ENCODE results near the gene REG4. TPM values are rescaled to one million over a fixed set of nuclear protein-coding genes. Genes with fewer than 3 reads are reported as not detected.
"Not testable (repeated sequence)": the region's sequence is repeated elsewhere in the genome, so short reads cannot be mapped to it uniquely, and the experiment has no call there.

Gene REG4
- total and polyA plus RNA-seq, 2 donors = 0.76 to 1.2 TPM

DNA sequence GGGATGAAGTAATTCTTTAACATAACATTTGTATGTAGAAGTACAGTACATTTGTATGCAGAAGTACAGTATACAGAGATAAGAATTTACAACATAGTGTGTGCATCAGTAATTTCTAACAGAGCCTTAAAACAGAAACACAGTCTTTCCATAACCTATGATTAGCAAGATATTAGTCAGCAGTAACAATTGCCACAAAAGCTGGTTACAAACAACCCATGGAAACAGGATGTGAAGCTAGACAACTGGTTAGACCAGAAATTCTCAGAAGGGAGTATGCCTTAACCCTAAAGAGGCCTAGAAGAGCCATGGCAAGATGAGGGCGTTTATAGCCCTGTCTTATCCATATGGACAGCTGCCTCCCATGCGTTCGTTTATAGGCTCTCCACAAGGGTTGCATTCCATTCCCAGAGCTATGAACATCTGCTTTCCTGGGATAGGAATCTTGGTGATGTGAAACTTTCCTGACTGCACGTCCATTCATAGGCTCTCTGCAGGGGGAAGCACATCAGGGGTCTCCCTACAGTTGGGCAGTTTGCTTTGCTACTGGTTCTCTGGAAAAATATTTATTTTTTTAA is 24.7 kb downstream of the REG4 start:
- not testable (repeated sequence) for H3K9me3 ChIP-seq (ENCODE audit: control insufficient read depth in 2 of 2, insufficient read depth in 1 of 2, low read length in 1 of 2); H3K27ac ChIP-seq (ENCODE audit: low read depth in 1 of 2, low read length in 1 of 2); H3K27me3 ChIP-seq (ENCODE audit: control insufficient read depth in 2 of 2, insufficient read depth in 1 of 2, low read length in 1 of 2); DNase-seq (ENCODE audit: low read depth in 6 of 9, low spot score in 9 of 9); H3K4me1 ChIP-seq (ENCODE audit: control insufficient read depth in 2 of 2, insufficient read depth in 2 of 2, low read length in 2 of 2); H3K4me3 ChIP-seq (ENCODE audit: low read length in 2 of 2); H3K36me3 ChIP-seq (ENCODE audit: control insufficient read depth in 2 of 2, insufficient read depth in 2 of 2, low read length in 1 of 2)
- 92% methylated on average over 4 of the region's 4 CpGs for WGBS

DNA sequence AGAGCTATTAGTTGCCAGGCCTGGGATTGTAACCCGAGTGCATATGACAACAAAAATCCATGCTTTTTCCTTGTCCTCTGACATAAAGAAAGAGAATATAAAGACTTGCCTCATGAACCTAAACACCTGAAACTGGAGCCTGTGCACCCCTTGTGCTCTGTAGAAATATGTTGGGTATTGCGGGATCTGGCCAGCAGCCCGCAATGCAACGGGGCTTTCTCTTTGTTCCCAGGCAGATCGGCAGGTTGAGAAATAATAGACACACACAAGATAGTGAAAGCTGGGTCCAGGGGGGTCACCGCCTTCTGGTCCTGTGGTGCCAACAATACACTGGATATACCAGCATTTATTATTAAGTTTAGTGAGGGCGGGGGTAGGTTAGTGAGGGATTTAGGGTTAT is 25.2 kb downstream of the REG4 start:
- not testable (repeated sequence) for H3K27ac ChIP-seq (ENCODE audit: low read depth in 1 of 2, low read length in 1 of 2); H3K4me1 ChIP-seq (ENCODE audit: control insufficient read depth in 2 of 2, insufficient read depth in 2 of 2, low read length in 2 of 2); DNase-seq (ENCODE audit: low read depth in 6 of 9, low spot score in 9 of 9); H3K27me3 ChIP-seq (ENCODE audit: control insufficient read depth in 2 of 2, insufficient read depth in 1 of 2, low read length in 1 of 2); H3K4me3 ChIP-seq (ENCODE audit: low read length in 2 of 2); H3K9me3 ChIP-seq (ENCODE audit: control insufficient read depth in 2 of 2, insufficient read depth in 1 of 2, low read length in 1 of 2); H3K36me3 ChIP-seq (ENCODE audit: control insufficient read depth in 2 of 2, insufficient read depth in 2 of 2, low read length in 1 of 2)
- WGBS = 94% methylated on average over 7 of the region's 7 CpGs

DNA sequence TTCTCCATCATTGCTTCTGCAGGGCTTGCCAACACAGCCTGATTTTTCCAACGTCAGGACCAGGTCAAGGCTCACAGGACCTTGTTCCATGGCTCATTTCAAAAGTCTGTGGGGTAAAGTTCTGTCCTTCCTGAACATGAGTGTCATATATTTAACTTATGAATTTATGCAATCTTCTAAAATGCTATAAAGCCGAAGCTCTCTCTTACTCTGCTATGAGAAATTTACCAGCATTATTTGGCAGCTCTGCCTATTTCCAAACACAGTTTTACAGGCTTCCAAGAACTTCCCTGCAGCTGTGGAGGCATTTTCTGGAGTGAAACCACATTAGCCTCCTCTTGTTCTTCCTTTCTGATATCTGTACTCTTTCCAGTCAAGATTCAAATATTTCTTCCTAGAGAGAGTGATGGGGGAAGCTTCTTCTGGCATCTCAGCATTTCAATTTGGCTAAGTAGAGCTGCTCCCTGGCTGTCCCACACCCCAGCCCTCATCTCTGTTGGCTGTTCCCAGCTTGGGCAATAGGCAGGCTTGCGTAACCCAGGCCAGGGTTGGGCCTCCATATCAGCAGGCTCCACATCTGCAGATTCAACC is 27.0 kb downstream of the REG4 start:
- H3K27me3 ChIP-seq (ENCODE audit: control insufficient read depth in 2 of 2, insufficient read depth in 1 of 2, low read length in 1 of 2) = no peaks in the 10 kb centered on the region
- H3K36me3 ChIP-seq (ENCODE audit: control insufficient read depth in 2 of 2, insufficient read depth in 2 of 2, low read length in 1 of 2) = no peaks in the 10 kb centered on the region
- no peaks in the 10 kb centered on the region for H3K9me3 ChIP-seq (ENCODE audit: control insufficient read depth in 2 of 2, insufficient read depth in 1 of 2, low read length in 1 of 2)
- no peak overlapping the region for H3K27ac ChIP-seq (ENCODE audit: low read depth in 1 of 2, low read length in 1 of 2)
- no peak overlapping the region for H3K4me3 ChIP-seq (ENCODE audit: low read length in 2 of 2)
- no peak for DNase-seq (ENCODE audit: low read depth in 6 of 9, low spot score in 9 of 9)
- WGBS = 91% methylated on average over 3 of the region's 3 CpGs
- no peaks in the 10 kb centered on the region for H3K4me1 ChIP-seq (ENCODE audit: control insufficient read depth in 2 of 2, insufficient read depth in 2 of 2, low read length in 2 of 2)

DNA sequence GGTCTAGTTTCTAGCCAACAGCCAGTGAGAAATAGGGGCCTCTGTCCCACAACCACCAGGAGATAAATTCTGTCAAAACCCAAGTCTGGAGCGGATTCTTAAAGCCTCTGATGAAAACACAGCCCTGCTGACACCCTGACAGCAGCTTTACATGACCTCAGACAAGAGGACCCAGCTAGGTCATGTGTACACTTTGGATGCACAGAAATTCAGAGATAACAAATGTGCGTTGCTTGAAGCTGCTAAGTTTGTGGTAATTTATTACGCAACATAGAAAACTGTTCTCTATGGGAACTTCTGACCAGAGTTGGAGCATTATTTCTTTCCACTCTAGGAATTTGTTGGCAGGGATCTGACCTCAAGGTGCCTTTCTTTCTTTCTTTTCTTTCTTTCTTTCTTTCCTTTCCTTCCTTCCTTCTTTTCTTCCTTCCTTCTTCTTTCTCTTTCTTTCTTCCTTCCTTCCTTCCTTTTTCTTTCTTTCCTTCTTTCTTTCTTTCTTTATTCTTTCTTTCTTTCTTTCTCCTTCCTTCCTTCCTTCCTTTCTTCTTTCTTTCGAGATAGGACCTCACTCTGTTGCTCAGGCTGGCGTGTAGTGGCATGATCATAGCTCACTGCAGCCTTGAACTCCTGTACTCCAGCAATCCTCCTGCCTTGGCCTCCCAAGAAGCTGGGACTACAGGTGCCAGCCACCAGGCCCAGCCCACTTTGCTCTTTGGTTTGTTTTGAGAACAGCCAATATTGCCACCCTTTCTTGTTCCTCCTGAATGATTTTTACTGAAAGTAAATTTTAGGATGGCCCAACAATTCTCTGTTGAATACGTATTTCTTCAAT is 27.7 kb downstream of the REG4 start:
- WGBS = 87% methylated on average over 6 of the region's 6 CpGs
- no peaks in the 10 kb centered on the region for H3K9me3 ChIP-seq (ENCODE audit: control insufficient read depth in 2 of 2, insufficient read depth in 1 of 2, low read length in 1 of 2)
- no peak overlapping the region for H3K4me3 ChIP-seq (ENCODE audit: low read length in 2 of 2)
- no peaks in the 10 kb centered on the region for H3K36me3 ChIP-seq (ENCODE audit: control insufficient read depth in 2 of 2, insufficient read depth in 2 of 2, low read length in 1 of 2)
- no peaks in the 10 kb centered on the region for H3K27me3 ChIP-seq (ENCODE audit: control insufficient read depth in 2 of 2, insufficient read depth in 1 of 2, low read length in 1 of 2)
- peak overlapping the region in 1 of 2 donors; percentile 10 for H3K27ac ChIP-seq (ENCODE audit: low read depth in 1 of 2, low read length in 1 of 2)
- no peaks in the 10 kb centered on the region for H3K4me1 ChIP-seq (ENCODE audit: control insufficient read depth in 2 of 2, insufficient read depth in 2 of 2, low read length in 2 of 2)
- DNase-seq (ENCODE audit: low read depth in 6 of 9, low spot score in 9 of 9) = no peak

DNA sequence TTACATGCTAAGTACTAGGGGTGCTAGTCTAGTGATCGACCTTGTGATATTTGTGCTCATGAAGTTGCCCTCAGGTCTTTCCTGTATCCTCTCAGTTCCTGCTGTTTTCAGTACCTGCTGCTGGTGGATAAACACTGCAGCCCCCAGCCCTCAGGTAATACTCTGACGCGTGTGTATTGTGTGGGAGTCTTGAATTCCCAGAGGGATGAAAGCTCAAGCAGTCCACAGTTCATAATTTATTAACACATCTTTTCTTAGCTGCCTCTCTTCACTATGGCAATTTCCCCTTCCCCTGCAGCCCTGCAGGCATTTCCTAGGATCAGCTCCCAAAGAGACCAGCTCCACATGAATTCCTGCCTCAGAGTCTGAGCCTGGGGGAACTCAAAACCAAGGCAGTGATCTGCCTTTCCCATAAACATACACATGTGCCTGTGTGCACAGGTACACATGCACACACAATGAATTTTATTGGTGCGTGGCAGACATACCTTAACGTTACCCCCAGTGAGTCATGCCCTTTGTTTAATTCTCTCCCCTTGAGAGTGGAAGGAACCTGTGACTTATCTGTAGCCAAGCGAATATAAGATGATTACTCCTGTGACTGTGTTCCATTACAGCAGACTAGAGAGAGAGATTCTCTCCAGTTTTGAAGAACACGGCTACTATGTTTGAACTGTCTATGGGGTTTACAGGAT is 28.5 kb downstream of the REG4 start:
- DNase-seq (ENCODE audit: low read depth in 6 of 9, low spot score in 9 of 9) = no peak
- Histone ChIP-seq H3K36me3 (ENCODE audit: control insufficient read depth in 2 of 2, insufficient read depth in 2 of 2, low read length in 1 of 2) (no peaks in the 10 kb centered on the region), H3K27ac (ENCODE audit: low read depth in 1 of 2, low read length in 1 of 2) (peak overlapping the region in 1 of 2 donors; percentile 10), H3K4me3 (ENCODE audit: low read length in 2 of 2) (no peak overlapping the region), H3K9me3 (ENCODE audit: control insufficient read depth in 2 of 2, insufficient read depth in 1 of 2, low read length in 1 of 2) (no peaks in the 10 kb centered on the region), H3K4me1 (ENCODE audit: control insufficient read depth in 2 of 2, insufficient read depth in 2 of 2, low read length in 2 of 2) (no peaks in the 10 kb centered on the region), H3K27me3 (ENCODE audit: control insufficient read depth in 2 of 2, insufficient read depth in 1 of 2, low read length in 1 of 2) (no peaks in the 10 kb centered on the region)
- 82% methylated on average over 7 of the region's 7 CpGs for WGBS

DNA sequence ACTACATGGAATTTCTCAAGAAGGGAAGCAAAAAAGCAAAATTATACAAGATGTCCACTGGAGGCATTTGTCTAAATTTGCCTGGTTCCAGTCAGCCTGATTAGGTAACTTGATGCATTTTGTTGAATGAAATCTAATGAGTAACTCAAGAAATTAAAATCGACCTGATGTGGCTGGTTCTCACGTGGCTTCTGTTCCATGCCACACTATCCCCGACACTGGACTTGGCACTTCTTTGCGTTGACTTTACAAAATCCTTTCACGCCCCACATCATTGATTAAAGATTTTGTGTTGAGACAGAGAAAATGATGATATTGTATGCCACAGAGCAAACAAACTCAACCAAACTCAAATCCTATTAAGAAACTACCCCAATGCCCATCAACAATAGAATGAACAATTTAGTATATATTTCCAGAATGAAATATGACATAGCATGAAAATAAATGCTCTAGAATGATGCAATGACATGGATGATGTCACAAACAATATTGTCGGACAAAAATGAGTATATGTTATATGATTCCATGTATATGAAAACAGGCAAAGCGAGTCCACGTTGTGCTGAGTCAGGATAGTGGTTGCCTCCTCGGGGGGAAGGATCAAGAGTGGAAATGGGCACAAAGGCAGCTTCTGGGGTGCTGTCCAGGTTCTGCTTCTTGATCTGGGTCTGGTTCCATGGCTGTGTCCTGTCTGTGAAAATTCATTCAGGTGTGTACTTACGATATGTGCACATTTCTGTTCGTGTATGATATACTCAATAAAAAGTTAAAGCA is 29.6 kb downstream of the REG4 start:
- no peaks in the 10 kb centered on the region for H3K36me3 ChIP-seq (ENCODE audit: control insufficient read depth in 2 of 2, insufficient read depth in 2 of 2, low read length in 1 of 2)
- no peaks in the 10 kb centered on the region for H3K4me1 ChIP-seq (ENCODE audit: control insufficient read depth in 2 of 2, insufficient read depth in 2 of 2, low read length in 2 of 2)
- no peak for DNase-seq (ENCODE audit: low read depth in 6 of 9, low spot score in 9 of 9)
- H3K9me3 ChIP-seq (ENCODE audit: control insufficient read depth in 2 of 2, insufficient read depth in 1 of 2, low read length in 1 of 2) = no peaks in the 10 kb centered on the region
- no peaks in the 10 kb centered on the region for H3K27me3 ChIP-seq (ENCODE audit: control insufficient read depth in 2 of 2, insufficient read depth in 1 of 2, low read length in 1 of 2)
- no peak overlapping the region for H3K4me3 ChIP-seq (ENCODE audit: low read length in 2 of 2)
- 93% methylated on average over 11 of the region's 11 CpGs for WGBS
- no peak overlapping the region for H3K27ac ChIP-seq (ENCODE audit: low read depth in 1 of 2, low read length in 1 of 2)

DNA sequence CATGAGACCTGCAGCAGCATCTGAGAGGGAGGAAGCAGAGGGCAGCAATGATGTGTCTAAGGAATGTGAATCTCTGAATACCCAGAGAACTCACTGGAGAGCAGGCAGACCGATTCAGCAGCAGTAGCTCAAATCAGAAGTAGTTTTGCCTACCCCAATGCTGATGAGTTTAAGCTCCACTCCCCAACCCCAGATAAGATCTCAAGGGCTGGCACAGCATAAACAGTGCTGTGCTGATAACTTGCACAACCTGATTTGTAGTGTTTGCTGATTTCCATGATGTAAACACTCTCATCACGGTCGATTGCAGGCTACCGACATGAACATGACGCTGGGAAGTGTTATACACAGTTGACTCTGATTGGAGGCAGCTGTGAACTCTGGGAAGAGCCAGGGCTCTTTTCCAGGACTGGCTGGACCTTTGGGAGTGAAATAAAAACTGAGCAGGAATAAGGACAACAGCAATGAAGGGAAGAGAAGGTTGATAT is 31.3 kb downstream of the REG4 start:
- Histone ChIP-seq H3K27me3 (ENCODE audit: control insufficient read depth in 2 of 2, insufficient read depth in 1 of 2, low read length in 1 of 2) (no peaks in the 10 kb centered on the region), H3K4me1 (ENCODE audit: control insufficient read depth in 2 of 2, insufficient read depth in 2 of 2, low read length in 2 of 2) (no peaks in the 10 kb centered on the region), H3K4me3 (ENCODE audit: low read length in 2 of 2) (no peak overlapping the region), H3K27ac (ENCODE audit: low read depth in 1 of 2, low read length in 1 of 2) (no peak overlapping the region), H3K36me3 (ENCODE audit: control insufficient read depth in 2 of 2, insufficient read depth in 2 of 2, low read length in 1 of 2) (no peaks in the 10 kb centered on the region), H3K9me3 (ENCODE audit: control insufficient read depth in 2 of 2, insufficient read depth in 1 of 2, low read length in 1 of 2) (no peaks in the 10 kb centered on the region)
- WGBS = 77% methylated on average over 5 of the region's 5 CpGs
- DNase-seq (ENCODE audit: low read depth in 6 of 9, low spot score in 9 of 9) = no peak

DNA sequence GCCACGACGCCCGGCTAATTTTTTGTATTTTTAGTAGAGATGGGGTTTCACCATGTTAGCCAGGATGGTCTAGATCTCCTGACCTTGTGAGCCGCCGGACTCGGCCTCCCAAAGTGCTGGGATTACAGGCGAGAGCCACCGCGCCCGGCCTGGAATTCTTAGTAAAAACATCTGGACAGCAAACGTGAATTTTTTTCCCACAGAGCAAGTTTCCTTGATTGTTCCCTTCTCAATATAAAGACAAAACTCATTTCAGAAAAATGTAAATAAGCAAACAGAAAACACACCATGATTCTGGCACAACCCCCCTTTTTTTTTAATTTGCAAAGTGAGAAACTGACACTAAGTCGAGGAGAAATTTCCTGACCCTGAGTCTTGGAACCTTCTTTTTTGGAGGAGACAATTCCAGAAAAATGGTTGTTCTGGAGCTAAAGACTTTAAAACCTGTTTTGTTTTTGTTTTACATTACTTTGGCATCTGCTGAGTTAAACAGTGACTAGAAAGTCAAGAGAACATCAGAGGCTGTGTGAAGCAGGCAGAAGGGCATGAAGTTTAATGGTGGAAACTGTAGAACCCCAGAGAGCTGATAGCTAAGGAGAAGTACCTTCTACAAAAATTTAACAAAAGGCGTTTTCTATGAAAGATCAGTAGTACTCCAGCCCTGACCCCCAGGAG is 32.2 kb downstream of the REG4 start:
- Histone ChIP-seq H3K27me3 (ENCODE audit: control insufficient read depth in 2 of 2, insufficient read depth in 1 of 2, low read length in 1 of 2) (no peaks in the 10 kb centered on the region), H3K4me3 (ENCODE audit: low read length in 2 of 2) (no peak overlapping the region), H3K36me3 (ENCODE audit: control insufficient read depth in 2 of 2, insufficient read depth in 2 of 2, low read length in 1 of 2) (no peaks in the 10 kb centered on the region), H3K4me1 (ENCODE audit: control insufficient read depth in 2 of 2, insufficient read depth in 2 of 2, low read length in 2 of 2) (no peaks in the 10 kb centered on the region), H3K9me3 (ENCODE audit: control insufficient read depth in 2 of 2, insufficient read depth in 1 of 2, low read length in 1 of 2) (no peaks in the 10 kb centered on the region), H3K27ac (ENCODE audit: low read depth in 1 of 2, low read length in 1 of 2) (no peak overlapping the region)
- WGBS = 98% methylated on average over 13 of the region's 13 CpGs
- DNase-seq (ENCODE audit: low read depth in 6 of 9, low spot score in 9 of 9) = no peak

Measured in thymus (tissue), 11 donors.